PFSK-1 (cell line): ENCODE measurements around the gene TXNDC5.

Experiments used
- FOXP2 ChIP-seq: optimal IDR thresholded peaks from 2 replicates; pipeline ENCODE3; 2011; ENCODE audit warnings: borderline replicate concordance, control low read depth, inconsistent platforms; ENCODE audit not compliant: insufficient read depth; ENCODE audit errors: extremely low read length, extremely low read depth
- POLR2AphosphoS5 ChIP-seq: IDR thresholded peaks from 2 replicates; pipeline ENCODE4 v1.6.1; 2012; ENCODE audit warnings: low read depth, mild to moderate bottlenecking, control low read depth, low read length, moderate library complexity
- SIN3A ChIP-seq: IDR thresholded peaks from 2 replicates; pipeline ENCODE4 v1.6.1; 2012; ENCODE audit warnings: mild to moderate bottlenecking, low read length, moderate library complexity, borderline replicate concordance; ENCODE audit not compliant: insufficient read depth
- TAF1 ChIP-seq: IDR thresholded peaks from 2 replicates; pipeline ENCODE4 v1.6.1; 2012; ENCODE audit warnings: low read length, control low read depth, borderline replicate concordance; ENCODE audit not compliant: insufficient read depth
- TF ChIP-seq, protein P1 (sequence below), 2 experiments: IDR thresholded peaks; 2 replicates each; pipeline versions ENCODE4 v1.6.1 to v1.8.0; 2011 to 2012; ENCODE audit warnings: low read depth in 2 of 2, low read length in 2 of 2, control low read depth in 1 of 2, inconsistent platforms in 1 of 2, mild to moderate bottlenecking in 1 of 2, moderate library complexity in 1 of 2; ENCODE audit not compliant: insufficient read depth in 1 of 2

The TXNDC5 gene

DNA sequence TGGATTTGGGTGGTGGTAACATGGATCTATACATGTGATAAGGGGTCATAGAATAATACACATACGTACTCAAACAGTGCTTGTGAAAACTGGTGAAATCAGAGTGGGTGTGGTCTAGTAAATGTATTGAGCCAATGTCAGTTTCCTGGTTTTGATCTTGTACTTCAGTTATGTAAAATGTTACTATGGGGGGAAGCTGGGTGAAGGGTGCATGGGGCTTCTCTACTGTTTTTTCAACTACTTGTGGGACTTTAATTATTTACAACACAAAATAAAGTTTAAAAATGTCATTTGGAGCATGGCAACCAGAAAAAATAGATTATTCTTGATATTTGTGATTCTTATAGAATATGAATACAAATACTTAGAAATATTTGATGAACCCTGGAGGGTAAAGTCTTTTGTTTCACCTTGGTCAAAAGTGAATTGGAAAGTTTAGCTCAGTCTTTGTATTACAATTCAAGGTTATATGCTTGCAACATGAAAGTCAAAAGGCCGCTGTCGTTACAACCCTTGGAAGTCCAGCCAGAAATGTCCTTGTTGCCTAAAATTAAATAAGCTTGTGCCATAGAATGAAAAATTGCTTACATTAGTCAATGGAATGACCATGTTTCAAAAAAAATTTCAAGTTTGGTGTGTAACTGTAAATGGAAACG lies 74.1 kb downstream of the TXNDC5 start:
- no peak for TF ChIP-seq SIN3A
- TF ChIP-seq TAF1 = no peak
- TF ChIP-seq POLR2AphosphoS5 = no peak
- no peak for TF ChIP-seq FOXP2
- TF ChIP-seq, protein P1, sequence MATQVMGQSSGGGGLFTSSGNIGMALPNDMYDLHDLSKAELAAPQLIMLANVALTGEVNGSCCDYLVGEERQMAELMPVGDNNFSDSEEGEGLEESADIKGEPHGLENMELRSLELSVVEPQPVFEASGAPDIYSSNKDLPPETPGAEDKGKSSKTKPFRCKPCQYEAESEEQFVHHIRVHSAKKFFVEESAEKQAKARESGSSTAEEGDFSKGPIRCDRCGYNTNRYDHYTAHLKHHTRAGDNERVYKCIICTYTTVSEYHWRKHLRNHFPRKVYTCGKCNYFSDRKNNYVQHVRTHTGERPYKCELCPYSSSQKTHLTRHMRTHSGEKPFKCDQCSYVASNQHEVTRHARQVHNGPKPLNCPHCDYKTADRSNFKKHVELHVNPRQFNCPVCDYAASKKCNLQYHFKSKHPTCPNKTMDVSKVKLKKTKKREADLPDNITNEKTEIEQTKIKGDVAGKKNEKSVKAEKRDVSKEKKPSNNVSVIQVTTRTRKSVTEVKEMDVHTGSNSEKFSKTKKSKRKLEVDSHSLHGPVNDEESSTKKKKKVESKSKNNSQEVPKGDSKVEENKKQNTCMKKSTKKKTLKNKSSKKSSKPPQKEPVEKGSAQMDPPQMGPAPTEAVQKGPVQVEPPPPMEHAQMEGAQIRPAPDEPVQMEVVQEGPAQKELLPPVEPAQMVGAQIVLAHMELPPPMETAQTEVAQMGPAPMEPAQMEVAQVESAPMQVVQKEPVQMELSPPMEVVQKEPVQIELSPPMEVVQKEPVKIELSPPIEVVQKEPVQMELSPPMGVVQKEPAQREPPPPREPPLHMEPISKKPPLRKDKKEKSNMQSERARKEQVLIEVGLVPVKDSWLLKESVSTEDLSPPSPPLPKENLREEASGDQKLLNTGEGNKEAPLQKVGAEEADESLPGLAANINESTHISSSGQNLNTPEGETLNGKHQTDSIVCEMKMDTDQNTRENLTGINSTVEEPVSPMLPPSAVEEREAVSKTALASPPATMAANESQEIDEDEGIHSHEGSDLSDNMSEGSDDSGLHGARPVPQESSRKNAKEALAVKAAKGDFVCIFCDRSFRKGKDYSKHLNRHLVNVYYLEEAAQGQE (IDR thresholded peaks at IDR 0.05; ENCODE audit: insufficient read depth in 1 of 2, low read depth in 2 of 2, low read length in 2 of 2) = no peak

GRCh38 chr6:7833751-7834070 lies 76.9 kb downstream of the TXNDC5 start:
- TF ChIP-seq FOXP2 = no peak
- TF ChIP-seq SIN3A = no peak
- TF ChIP-seq, protein P1 (IDR thresholded peaks at IDR 0.05; ENCODE audit: insufficient read depth in 1 of 2, low read depth in 2 of 2, low read length in 2 of 2) = no peak

- no peak for TF ChIP-seq FOXP2
- no peak for TF ChIP-seq POLR2AphosphoS5
- TF ChIP-seq, protein P1 (IDR thresholded peaks at IDR 0.05; ENCODE audit: insufficient read depth in 1 of 2, low read depth in 2 of 2, low read length in 2 of 2) = no peak
- no peak for TF ChIP-seq TAF1
- TF ChIP-seq SIN3A = no peak
Observed at GRCh38 chr6:7832904-7833750, 77.5 kb downstream of the TXNDC5 start.
